Prostate gland (tissue), 2 donors: ENCODE data around the gene PEX14. TPM values are rescaled to one million over a fixed set of nuclear protein-coding genes. Genes with fewer than 3 reads are reported as not detected.

ENCODE experiments used
- DNase-seq: peaks from one replicate; pipeline ENCODE4 v3.0.0-alpha.2; 2019; ENCODE audit warnings: low spot score
- H3K27ac ChIP-seq, 2 donors: fragments of 200-600 bp; sonication (generic); 2 replicates each; pipeline ENCODE4 v1.5.1; 2017 to 2019
- H3K27me3 ChIP-seq: fragments of 200-600 bp; sonication (generic); replicated peaks from 2 replicates; pipeline ENCODE4 v1.5.1; 2019; ENCODE audit not compliant: insufficient read depth
- H3K36me3 ChIP-seq, 2 donors: fragments of 200-600 bp; sonication (generic); 1 replicate in 1 of 2; 2 replicates in 1 of 2; pipeline versions ENCODE4 v1.5.1 to v1.8.1; 2017 to 2019
- H3K4me1 ChIP-seq: fragments of 200-600 bp; sonication (generic); replicated peaks from 2 replicates; pipeline ENCODE4 v1.5.1; 2019
- H3K4me3 ChIP-seq, 2 donors: fragments of 200-600 bp; sonication (generic); 2 replicates each; pipeline ENCODE4 v1.5.1; 2017 to 2019
- H3K9me3 ChIP-seq: fragments of 200-600 bp; sonication (generic); 2 replicates; pipeline ENCODE4 v1.5.1; 2017
- CTCF ChIP-seq, 4 experiments: fragments of 200-600 bp in 2 of 4; fragments of 450-650 bp in 2 of 4; sonication (generic) in 2 of 4; IDR thresholded peaks; 1 replicate in 3 of 4; 2 replicates in 1 of 4; pipeline ENCODE4 v1.5.1; 2016 to 2019; ENCODE audit warnings: antibody characterized with exemption in 4 of 4, mild to moderate bottlenecking in 2 of 4, moderate library complexity in 2 of 4
- POLR2A ChIP-seq: fragments of 450-650 bp; IDR thresholded peaks from one replicate; pipeline ENCODE4 v1.6.1; 2016; ENCODE audit warnings: antibody characterized with exemption, mild to moderate bottlenecking
- POLR2AphosphoS5 ChIP-seq: sonication (generic); formaldehyde crosslinking; IDR thresholded peaks from one replicate; pipeline ENCODE4 v1.6.1; 2017; ENCODE audit warnings: antibody characterized with exemption
- WGBS: methylation state at CpG from one replicate; pipeline ENCODE4 v1.1.5; 2018; 5-methylcytosine and 5-hydroxymethylcytosine counted together
- intact Hi-C: fragments of 100-400 bp; cut with DNase I; formaldehyde crosslinking; loops from one replicate; pipeline ENCODE4 v1.14.2; 2022
- total RNA-seq, 2 donors: library from RNA; depleted of rRNA; stranded (reverse); fragments of >200 nt; gene quantifications; one replicate each; pipeline ENCODE4 v1.1.0, GENCODE V29; 2016

PEX14 gene
- total RNA-seq, 2 donors from 2014 or later = 26.1 to 34.7 TPM

GRCh38 chr1:10673109-10673711, 198.5 kb downstream of the PEX14 start:
- H3K4me1 ChIP-seq = peaks cover 89% of the 10 kb centered on the region
- no peak for DNase-seq
- H3K9me3 ChIP-seq = no peaks in the 10 kb centered on the region
- H3K27me3 ChIP-seq = no peaks in the 10 kb centered on the region
- H3K4me3 ChIP-seq = no peak overlapping the region
- no peaks in the 10 kb centered on the region for H3K36me3 ChIP-seq
- intact Hi-C loops = no loop called here
- 62% methylated on average over 19 of the region's 19 CpGs for WGBS
- TF ChIP-seq POLR2AphosphoS5 (peak; percentile 21), POLR2A (no peak), CTCF (IDR thresholded peaks at IDR 0.05) (no peak)
- H3K27ac ChIP-seq = peak overlapping the region; percentile 91 to 96

GRCh38 chr1:10674222-10674621, 199.5 kb downstream of the PEX14 start:
- Histone ChIP-seq H3K4me1 (peaks cover 85% of the 10 kb centered on the region), H3K36me3 (no peaks in the 10 kb centered on the region)
- intact Hi-C loops = no loop called here

GRCh38 chr1:10674700-10675609, 200.2 kb downstream of the PEX14 start:
- peaks cover 86% of the 10 kb centered on the region for H3K4me1 ChIP-seq
- H3K27me3 ChIP-seq = no peaks in the 10 kb centered on the region
- H3K36me3 ChIP-seq = no peaks in the 10 kb centered on the region
- peak overlapping the region in 1 of 2 donors; percentile 8 for H3K4me3 ChIP-seq
- DNase-seq = peak; percentile 68
- TF ChIP-seq CTCF (IDR thresholded peaks at IDR 0.05) = no peak
- no peak for TF ChIP-seq POLR2A
- TF ChIP-seq POLR2AphosphoS5 = peak; percentile 81
- intact Hi-C loops = loop anchor here (5.0 kb wide), 1 partner anchor 47 kb away; no protein-coding TSS in a partner anchor
- H3K27ac ChIP-seq = peak overlapping the region; percentile 91 to 96
- H3K9me3 ChIP-seq = no peaks in the 10 kb centered on the region
- WGBS = 41% methylated on average over 28 of the region's 29 CpGs

More at GRCh38 chr1:10674222-10674621, 199.5 kb downstream of the PEX14 start:
- peak overlapping the region in 1 of 2 donors; percentile 8 for H3K4me3 ChIP-seq
- TF ChIP-seq POLR2A (no peak), POLR2AphosphoS5 (no peak), CTCF (IDR thresholded peaks at IDR 0.05) (no peak)
- 86% methylated on average over 16 of the region's 16 CpGs for WGBS
- H3K27me3 ChIP-seq = no peaks in the 10 kb centered on the region
- peak overlapping the region; percentile 91 to 96 for H3K27ac ChIP-seq
- DNase-seq = no peak
- H3K9me3 ChIP-seq = no peaks in the 10 kb centered on the region

GRCh38 chr1:10675813-10676212, 201.1 kb downstream of the PEX14 start:
- no peaks in the 10 kb centered on the region for H3K27me3 ChIP-seq
- peaks cover 82% of the 10 kb centered on the region for H3K4me1 ChIP-seq
- peak overlapping the region; percentile 91 to 96 for H3K27ac ChIP-seq
- H3K4me3 ChIP-seq = no peak overlapping the region
- no peaks in the 10 kb centered on the region for H3K9me3 ChIP-seq
- no peaks in the 10 kb centered on the region for H3K36me3 ChIP-seq
- no peak for TF ChIP-seq POLR2AphosphoS5
- TF ChIP-seq CTCF (IDR thresholded peaks at IDR 0.05) = no peak
- no peak for TF ChIP-seq POLR2A
- intact Hi-C loops = loop anchor here (5.0 kb wide), 1 partner anchor 46 kb away; no protein-coding TSS in a partner anchor
- WGBS = 53% methylated on average over 5 of the region's 5 CpGs
- no peak for DNase-seq
